HG03060 (cell line): ENCODE measurements around the gene FYN.
"Not testable (repeated sequence)": the region's sequence is repeated elsewhere in the genome, so short reads cannot be mapped to it uniquely, and the experiment has no call there.

Source experiments
- ATAC-seq: cut with Tn5 transposase; IDR thresholded peaks from one replicate; pipeline ENCODE4 v1.9.1; 2021; ENCODE audit warnings: low read depth, moderate number of reproducible peaks; ENCODE audit not compliant: unreplicated experiment

FYN gene

DNA sequence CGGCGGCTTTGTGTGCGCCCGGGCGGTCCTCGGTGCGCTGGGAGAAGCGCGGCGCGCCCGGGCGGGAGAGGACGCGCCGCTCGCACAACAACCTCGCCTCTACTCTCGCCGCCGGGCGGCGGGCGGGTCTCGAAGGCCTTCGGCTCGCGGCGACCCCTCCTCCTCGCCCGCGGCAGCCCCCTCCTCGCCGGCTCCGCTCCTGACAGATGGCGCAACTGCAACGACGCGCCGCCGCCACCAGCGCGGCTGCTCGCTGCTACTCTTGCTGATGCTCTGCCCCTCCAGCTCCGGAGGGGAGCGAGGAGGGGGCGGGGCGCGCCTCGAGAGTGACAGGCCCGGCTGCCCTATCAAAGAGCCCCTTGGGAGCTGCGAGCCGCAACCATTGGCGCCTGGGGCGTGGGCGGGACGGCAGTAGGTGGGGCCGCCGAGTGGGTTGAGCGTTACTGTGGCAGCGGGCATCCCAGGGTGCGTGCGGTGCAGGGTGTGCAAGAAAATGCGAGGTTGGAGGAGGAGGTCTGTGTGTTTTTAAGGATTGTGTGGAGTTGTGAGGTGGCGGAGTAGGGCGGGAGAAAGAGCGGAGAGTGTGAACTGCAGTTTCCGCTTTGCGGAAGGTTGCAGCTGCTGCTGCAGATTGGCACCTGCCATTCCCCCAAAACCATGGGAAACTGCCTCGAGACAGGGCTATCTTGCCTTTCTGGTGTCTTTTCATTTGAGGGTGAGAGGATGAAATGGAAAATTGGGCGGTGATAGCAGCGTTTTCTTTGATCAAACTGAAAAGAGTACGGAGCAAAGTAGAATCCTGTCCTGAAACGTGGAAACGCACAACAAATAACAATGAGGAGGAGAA is at the start of gene FYN:
FYN (minus strand) TSS at position 275 of the 847 bp plus-strand sequence. CDS start 153,401 bp downstream, outside the sequence.
- ATAC-seq, result peak; percentile 94

DNA sequence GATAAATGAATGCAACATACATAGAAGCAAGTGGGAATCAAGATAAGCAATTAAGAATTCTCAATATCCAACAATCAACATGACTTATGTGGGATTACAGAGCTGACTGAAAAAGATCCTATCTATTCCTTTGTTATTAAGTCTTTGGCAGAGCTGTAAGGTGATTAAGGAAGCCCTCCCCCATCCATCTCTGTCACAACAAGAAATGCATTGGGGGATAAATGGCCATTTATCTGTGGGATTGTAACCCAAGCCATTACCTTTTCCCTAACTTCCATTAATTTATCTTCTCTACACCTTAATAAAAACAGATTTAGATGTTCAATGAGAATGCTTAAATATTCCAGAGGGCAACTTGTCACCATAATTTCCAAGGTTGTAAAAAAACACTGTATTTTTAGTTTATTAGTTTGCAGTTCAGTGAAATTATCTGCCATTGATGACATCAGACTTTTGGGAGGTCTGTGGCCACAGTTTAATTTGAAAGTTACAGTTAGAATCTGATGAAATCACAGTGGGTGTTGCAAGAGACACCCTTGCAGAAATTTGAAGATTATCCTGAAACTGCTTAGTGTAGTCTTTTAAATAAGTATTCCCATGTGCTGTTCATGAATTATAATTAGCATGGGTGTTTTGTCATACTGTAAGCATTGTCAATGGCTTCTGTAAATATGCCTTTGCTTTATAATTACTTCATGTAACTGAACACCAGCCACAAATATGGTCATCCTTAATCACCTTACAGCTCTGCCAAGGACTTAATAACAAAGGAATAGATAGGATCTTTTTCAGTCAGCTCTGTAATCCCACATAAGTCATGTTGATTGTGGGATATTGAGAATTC is 49.4 kb upstream of the FYN start:
- ATAC-seq, result no peak

DNA sequence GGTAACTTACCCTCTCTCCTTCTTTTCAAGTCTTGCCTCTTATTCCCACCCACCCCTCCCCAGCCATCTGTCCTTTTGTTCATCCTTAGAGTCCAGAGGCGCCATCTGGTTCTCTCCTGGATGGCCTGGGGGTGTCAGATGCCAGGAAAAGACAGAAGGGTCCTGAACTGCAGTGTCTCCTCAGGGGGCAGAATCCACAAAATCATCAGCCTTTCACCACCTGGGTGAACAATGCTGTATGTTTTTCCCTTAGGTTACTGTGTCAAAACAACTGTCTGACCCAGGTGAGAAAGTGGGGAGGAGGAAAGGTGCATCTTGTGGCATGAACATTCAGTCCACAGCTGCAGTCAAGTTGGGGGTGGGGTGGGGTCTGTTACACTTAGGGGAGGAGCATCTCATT is 47.9 kb upstream of the FYN start:
- no peak for ATAC-seq

DNA sequence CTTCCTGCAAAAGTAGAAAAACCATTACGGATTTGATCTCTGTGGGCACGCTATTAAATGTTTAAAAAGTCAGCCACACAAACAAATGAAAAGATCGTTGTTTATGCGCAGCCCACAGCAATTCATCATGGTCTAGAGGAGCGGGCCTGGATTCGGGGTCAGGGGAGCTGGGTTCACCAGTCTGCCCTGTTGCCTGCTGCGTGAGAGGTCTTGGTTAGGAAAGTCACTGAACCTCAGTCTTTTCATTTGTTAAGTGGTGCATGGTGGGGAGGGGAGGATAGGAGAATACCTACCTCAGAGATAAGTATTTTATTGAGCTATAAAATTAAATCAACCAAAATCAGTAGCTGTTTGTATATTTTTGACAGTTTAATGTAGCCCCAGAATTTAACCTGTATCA is 47.3 kb upstream of the FYN start:
- no peak for ATAC-seq

DNA sequence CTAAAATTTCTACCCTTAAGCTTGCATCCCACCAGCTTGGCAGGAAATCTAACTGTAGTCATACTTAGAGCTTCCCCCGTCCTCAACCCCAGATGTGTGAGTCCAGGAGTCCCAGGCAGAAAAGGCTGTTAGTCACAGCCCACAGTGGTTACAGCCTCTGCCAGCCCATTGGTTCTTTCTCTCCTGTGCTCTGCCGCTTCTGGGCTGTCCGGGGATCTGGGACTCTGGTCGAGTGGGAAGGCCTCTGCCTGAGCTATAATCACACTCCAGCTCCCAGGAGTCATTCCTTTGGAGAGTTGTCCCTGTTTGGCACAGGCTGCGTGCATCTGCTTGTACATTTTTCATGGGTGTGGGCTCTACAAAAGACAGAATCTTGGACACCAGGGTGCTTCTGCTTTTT is 45.6 kb upstream of the FYN start:
- ATAC-seq, result no peak

DNA sequence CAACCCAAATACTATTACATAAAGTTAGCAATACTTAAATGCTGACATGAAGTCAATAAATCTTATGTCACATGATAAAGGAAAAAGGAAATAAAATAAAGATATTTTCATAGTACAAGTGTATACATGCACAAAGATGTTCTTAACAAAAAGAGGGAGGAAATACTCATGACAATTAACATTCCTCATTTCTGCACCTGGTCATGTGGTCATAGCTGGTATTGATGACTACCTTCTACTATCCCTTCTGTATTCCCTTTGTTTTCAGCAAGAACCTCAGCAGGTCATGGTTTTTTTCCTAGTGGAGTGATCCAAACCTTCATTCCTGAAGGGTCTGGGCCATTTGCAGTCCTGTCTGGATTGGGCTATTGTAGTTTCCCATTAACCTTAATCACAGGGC is 43.5 kb upstream of the FYN start:
- ATAC-seq, result no peak

DNA sequence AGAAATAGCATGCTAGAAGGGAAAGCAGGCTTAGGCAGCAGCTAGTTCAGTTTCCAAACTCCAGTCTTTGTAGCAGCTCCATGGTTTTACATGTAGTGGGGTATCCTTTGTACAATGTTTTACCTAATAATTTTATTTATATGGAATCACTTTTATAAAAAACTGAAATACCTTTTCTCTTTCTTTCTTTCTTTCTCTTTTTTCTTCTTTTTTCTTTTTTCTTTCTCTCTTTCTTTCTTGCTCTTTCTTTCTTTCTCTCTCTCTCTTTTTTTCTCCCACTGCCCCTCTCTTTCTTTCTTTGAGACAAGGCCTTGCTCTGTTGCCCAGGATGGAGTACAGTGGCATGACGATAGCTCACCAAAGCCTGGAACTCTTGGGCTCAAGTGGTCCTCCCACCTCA is 41.4 kb upstream of the FYN start:
- no peak for ATAC-seq

DNA sequence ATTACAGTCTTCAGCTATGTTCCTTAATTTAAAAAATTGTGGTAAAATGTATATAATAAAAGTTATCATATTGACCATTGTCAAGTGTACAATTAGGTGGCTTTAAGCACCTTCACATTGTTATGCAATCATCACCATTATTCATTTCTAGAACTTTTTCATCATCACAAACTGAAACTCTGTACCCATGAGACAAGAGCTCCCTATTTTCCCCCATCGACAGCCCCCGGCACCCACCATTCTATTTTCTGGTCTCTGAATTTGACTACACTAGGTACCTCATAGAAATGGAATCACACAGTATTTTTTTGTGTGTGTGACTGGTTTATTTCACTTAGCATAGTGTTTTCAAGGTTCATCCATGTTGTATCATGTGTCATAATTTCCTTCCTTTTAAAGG is 39.7 kb upstream of the FYN start:
- ATAC-seq, result no peak

DNA sequence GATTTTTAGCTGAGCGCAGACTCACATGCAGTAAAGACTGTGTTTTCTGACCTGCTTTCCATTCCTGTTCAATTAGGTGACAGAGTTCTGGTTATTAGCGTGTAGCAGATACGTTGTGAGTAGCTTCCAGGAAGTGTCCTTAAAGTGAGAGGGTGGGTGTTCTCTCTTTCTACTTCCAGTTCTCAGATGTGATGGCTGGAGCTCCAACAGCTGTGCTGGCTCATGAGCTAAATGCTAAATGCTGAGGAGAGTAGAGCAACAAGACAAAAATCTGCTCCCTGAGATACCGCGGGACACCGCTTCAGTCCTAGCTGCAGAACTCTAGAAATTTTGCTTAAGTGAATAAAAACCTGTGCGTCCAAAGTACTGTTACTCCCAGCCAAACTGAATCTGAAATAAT is 38.2 kb upstream of the FYN start:
- no peak for ATAC-seq

DNA sequence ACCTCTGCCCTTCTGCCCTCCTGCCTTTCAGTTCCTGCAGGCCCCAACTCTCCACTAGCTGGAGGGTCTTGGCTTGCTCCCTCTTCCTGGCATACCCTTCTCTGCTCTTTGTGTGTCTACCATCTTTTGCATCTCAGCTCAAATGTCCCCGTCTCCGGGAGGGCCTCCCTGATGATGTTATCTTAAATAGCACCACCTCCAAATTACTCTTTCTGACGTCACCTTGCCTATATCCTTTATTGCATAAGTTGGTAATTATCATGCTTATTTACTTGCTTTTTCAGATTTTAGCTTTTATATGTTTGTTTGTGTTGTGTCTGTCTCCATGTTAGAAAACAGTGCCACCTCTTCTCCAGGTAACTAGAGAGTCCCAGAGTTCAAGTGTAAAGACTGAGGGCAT is 36.0 kb upstream of the FYN start:
- no peak for ATAC-seq

DNA sequence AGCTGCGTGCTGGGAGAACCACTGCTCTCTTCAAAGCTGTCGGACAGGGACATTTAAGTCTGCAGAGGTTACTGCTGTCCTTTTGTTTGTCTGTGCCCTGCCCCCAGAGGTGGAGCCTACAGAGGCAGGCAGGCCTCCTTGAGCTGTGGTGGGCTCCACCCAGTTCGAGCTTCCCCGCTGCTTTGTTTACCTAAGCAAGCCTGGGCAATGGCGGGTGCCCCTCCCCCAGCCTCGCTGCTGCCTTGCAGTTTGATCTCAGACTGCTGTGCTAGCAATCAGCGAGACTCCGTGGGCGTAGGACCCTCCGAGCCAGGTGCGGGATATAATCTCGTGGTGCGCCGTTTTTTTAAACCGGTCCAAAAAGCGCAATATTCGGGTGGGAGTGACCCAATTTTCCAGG is 35.1 kb upstream of the FYN start:
- not testable (repeated sequence) for ATAC-seq

DNA sequence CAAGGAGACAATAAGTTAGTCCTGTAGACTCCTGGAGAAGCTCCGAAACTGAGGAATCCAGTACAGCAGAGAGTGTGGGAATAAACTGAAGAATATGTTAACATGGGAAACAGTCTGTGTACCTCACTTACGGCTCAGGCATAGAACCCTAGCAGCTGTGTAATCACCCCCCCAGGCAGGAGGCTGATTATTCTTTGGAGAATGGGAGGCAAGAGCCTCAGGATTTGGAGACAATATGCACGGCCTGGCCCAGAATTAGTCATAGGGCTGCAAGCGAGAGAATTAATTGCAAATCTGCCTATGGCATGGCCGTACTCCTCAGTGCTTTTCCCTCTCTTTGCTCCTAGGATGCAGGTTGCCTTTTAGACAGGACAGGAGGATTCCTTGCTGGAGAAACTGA is 27.5 kb upstream of the FYN start:
- no peak for ATAC-seq

DNA sequence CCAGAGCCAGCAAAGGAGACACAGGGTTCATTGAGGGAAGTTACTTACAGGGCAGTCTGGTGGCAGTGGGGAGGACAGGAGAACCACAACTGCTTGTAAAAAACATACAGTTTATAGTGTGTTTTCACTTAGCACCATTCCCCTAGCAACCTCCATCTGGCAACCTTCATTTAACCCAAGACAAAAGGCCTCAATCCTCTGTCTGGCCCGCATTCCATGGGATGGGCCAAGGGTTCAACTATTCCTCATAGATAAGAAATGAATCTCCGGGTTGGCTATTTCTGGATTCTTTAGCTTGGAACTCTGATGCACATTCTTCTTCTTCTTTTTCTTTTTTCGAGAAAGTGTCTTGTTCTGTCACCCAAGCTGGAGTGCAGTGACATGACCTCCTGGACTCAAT is 26.3 kb upstream of the FYN start:
- ATAC-seq, result no peak

DNA sequence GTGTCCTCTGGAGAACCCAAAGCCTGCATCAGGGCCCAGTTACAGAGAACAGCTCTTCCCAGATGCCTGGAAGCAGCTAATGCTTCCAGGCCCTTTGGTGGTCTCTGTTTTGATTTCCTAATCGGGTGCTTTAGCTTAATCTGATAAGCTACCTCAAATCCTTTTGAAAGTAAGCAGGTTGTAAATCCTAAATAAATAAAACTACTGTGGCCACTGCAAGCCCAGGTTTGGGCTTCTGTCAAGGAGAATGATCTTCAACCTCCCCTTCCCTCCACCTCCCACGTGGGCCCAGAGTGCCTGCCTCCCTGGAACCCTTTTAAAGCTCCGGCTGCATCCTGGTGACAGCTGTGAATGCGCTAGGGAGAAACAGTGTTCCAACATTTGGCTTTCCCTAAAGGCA is 25.2 kb upstream of the FYN start:
- ATAC-seq, result no peak

DNA sequence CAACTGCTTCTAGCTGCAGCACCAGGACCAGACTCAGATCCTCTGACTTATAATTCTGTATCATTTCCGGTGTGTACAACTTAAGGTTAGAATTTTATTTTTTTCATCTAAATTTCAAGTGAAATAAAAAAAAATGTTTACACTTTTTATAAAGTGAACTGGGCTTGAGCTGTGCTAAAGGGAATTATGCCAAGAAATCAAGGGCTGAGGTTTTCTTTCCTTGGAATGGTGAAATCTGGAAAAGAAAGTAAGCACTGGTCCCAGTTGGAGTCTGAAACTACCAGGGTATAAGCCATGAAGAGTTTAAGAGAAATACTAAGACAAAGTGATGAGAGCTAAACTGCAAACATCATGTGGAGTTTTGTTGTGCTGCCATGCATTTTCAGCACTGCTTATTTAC is 21.7 kb upstream of the FYN start:
- no peak for ATAC-seq

DNA sequence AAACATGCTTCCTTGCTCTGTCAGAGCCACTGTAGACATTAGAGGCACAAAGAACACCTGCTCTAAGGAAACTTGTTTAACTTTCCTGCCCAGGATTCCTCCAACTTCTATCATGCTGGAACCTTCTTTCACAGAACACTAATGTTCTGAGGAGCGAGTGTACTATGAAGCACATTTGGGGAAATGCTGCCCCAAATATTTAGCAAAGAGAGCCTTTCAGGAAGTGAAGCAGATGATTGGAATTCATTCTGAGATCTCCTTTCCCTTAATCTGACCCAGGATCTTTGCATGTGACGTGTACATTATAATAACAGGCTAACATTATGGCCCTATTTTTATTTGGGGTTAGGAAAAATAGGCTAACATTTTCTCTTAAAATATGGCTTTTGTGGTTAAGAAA is 21.0 kb upstream of the FYN start:
- no peak for ATAC-seq

DNA sequence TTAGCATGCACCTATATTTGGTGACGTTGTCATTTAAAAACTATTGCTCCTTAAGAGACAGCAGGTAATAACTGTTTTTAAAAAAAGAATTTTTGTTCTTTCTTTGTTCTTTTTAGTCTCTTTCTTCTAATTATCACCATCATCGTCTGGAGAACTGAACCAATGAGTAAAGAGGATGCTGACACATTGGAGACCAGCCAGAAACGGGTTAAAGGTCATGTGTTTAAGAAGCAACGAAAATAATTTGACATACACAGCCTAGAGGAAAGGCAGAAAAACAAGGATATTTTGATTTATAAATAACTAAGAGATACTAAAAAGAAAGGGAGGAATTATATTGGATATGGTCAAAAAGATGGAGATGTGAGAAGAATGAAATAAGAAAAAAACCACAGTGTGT is 19.2 kb upstream of the FYN start:
- ATAC-seq, result no peak

DNA sequence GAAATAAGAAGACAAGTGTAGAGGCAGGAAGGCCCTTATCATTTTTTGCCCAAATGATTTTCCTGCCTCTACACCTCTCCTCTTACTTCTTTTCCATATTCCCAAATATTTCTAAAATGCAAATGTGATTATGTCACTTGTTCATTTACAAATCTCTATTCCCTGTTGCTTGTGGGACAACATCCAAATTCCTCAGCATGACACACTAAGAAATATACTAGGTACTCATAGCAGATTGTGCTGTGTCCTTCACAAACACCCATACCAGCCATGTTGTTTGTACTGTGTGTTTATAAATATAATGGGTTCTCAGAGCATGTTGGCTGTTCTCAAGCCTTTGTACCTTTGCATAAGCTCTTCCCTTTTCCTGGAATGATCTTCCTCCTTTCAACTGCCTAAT is 17.7 kb upstream of the FYN start:
- no peak for ATAC-seq

DNA sequence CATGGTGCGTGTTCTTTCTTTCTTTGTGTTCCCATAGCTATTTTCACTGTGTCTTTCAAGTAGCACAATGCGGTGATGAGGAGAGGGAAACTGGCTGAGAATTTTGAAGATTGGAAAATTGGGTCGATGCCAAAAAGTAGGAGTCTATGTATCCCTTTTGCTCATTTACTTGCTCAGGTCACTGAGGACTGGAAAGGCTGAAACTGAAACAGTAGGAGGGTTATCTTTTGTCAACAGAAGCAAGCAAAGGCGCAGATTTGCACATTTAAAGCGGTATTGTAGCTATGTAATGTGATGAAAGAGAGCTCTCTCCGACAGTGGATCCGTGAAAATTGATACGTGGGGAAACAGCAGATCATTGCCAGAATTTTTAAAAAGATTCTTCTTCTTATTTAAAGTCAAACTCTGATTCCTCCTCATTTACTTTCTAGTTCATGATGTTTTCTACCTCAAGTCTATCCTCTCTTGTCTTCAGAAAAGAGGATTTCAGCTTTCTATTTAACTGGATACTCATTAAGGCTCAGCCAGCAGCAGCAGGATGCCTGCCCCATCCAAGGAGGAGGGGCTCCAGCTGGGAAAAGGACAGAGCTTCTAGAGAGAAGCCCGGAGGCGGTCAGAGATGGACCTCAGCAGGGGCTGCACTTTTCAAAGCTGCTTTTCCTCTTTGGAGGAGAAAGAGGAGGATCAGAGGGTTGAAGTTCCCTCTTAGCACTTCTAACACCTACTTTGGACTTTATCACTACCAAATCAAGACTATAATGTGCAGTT is 15.9 kb upstream of the FYN start:
- no peak for ATAC-seq

DNA sequence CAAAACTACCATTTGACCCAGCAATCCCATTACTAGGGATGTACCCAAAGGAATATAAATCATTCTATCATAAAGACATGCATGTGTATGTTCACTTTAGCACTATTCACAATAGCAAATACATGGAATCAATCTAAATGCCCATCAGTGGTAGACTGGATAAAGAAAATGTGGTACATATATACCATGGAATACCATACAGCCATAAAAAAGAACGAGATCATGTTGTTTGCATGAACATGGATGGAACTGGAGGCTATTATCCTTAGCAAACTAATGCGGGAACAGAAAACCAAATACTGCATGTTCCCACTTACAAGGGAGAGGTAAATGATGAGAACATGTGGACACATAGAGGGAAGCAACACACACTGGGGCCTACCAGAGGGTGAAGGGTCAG is 13.5 kb upstream of the FYN start:
- not testable (repeated sequence) for ATAC-seq

DNA sequence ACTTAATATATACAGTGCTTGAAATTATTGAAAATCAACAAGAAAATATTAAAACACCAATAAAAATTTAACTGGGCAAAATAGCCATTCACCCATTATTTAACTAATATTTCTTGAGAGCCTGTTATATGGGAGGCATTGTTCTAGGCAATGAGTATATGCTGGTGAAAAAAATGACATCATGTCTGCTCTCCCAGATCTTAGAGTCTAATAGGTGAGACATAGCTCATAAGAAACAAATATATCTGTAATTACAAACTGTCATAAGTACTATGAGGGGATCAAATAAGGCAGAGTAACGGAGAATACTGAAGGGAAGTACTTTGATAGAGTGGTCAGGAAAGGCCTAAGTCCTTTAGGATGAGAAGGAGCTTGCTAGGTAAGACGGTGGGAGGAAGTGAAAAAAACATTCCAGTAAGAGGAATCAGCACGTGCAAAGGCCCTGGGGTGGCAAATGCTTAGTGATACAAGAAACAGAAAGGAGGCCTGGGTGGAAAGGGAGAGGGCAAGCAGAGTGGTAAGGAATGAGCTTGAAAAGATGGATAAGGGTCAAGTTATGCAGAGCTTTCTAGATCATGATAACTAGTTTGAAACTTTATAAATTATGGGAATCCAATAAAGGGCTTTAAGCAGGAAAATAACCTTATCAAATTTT is 12.2 kb upstream of the FYN start:
- no peak for ATAC-seq
